GM19395 (cell line): Measurements from ENCODE around the gene RPS27A.
"Not testable (repeated sequence)": the region's sequence is repeated elsewhere in the genome, so short reads cannot be mapped to it uniquely, and the experiment has no call there.

Experiments
- ATAC-seq: cut with Tn5 transposase; IDR thresholded peaks from one replicate; pipeline ENCODE4 v1.9.1; 2021; ENCODE audit warnings: mild to moderate bottlenecking, moderate library complexity; ENCODE audit not compliant: unreplicated experiment

The RPS27A gene

GRCh38 chr2:55236992-55237543 lies 4.6 kb downstream of the RPS27A start:
- ATAC-seq, result no peak

- ATAC-seq, result no peak
These were observed 7.3 kb downstream of the RPS27A start for GRCh38 chr2:55239656-55240222.

GRCh38 chr2:55241582-55241981 lies 9.1 kb downstream of the RPS27A start:
- ATAC-seq, result not testable (repeated sequence)

GRCh38 chr2:55242617-55243016 lies 10.1 kb downstream of the RPS27A start:
- ATAC-seq, result no peak

GRCh38 chr2:55245411-55245810 lies 12.9 kb downstream of the RPS27A start:
- no peak for ATAC-seq

GRCh38 chr2:55247025-55247424 lies 14.5 kb downstream of the RPS27A start:
- no peak for ATAC-seq

- ATAC-seq, result no peak
These were observed 20.3 kb downstream of the RPS27A start for GRCh38 chr2:55252832-55253231.

- ATAC-seq, result not testable (repeated sequence)
These were observed 27.1 kb downstream of the RPS27A start for GRCh38 chr2:55259586-55259985.

GRCh38 chr2:55268288-55268906 lies 35.9 kb downstream of the RPS27A start:
- ATAC-seq, result no peak

GRCh38 chr2:55268907-55269644 lies 36.6 kb downstream of the RPS27A start, which contains the start of gene MTIF2:
MTIF2 (minus strand) TSS chr2:55269231; CDS start chr2:55263858, 5,373 bp downstream.
- peak; percentile 96 for ATAC-seq

- no peak for ATAC-seq
These were observed 37.1 kb downstream of the RPS27A start for GRCh38 chr2:55269645-55269990.

- ATAC-seq, result not testable (repeated sequence)
These were observed 41.9 kb downstream of the RPS27A start for GRCh38 chr2:55274346-55274745.

GRCh38 chr2:55277310-55277709 lies 44.8 kb downstream of the RPS27A start:
- no peak for ATAC-seq

- ATAC-seq, result not testable (repeated sequence)
These were observed 46.8 kb downstream of the RPS27A start for GRCh38 chr2:55279214-55279835.

GRCh38 chr2:55279859-55280424 lies 47.5 kb downstream of the RPS27A start:
- not testable (repeated sequence) for ATAC-seq

- ATAC-seq, result not testable (repeated sequence)
These were observed 48.5 kb downstream of the RPS27A start for GRCh38 chr2:55280851-55281546.

GRCh38 chr2:55282110-55282917 lies 49.8 kb downstream of the RPS27A start:
- ATAC-seq, result peak; percentile 98

GRCh38 chr2:55283083-55283482 lies 50.6 kb downstream of the RPS27A start:
- no peak for ATAC-seq
